ENCODE measurements around the gene SGSM2.

Gene SGSM2

GRCh38 chr17:2397247-2398171 is 60.2 kb downstream of the SGSM2 start:
- DNase-seq (ENCODE audit: extremely low read depth in 1 of 2, low read depth in 1 of 2): no peak

- DNase-seq (ENCODE audit: extremely low read depth in 1 of 2, low read depth in 1 of 2): no peak
These were observed 60.9 kb downstream of the SGSM2 start for GRCh38 chr17:2398182-2398581.

GRCh38 chr17:2398655-2399571 is 61.6 kb downstream of the SGSM2 start:
- peak; percentile 29 to 32 for DNase-seq (ENCODE audit: extremely low read depth in 1 of 2, low read depth in 1 of 2)

- DNase-seq (ENCODE audit: extremely low read depth in 1 of 2, low read depth in 1 of 2): peak; percentile 61 to 89
These were observed 62.5 kb downstream of the SGSM2 start for GRCh38 chr17:2399572-2400473.

GRCh38 chr17:2400474-2400866 is 63.2 kb downstream of the SGSM2 start:
- no peak for DNase-seq (ENCODE audit: extremely low read depth in 1 of 2, low read depth in 1 of 2)

- DNase-seq (ENCODE audit: extremely low read depth in 1 of 2, low read depth in 1 of 2): peak; percentile 78 to 90
These were observed 63.6 kb downstream of the SGSM2 start, which contains the start of gene MNT for GRCh38 chr17:2400877-2401425. TSS of gene MNT (minus strand) at chr17:2401060. CDS start at chr17:2400712, 348 bp downstream.

- peak; percentile 98 for DNase-seq (ENCODE audit: extremely low read depth in 1 of 2, low read depth in 1 of 2)
These were observed 64.3 kb downstream of the SGSM2 start for GRCh38 chr17:2401426-2402221.

GRCh38 chr17:2402544-2402943 is 65.2 kb downstream of the SGSM2 start:
- no peak for DNase-seq (ENCODE audit: extremely low read depth in 1 of 2, low read depth in 1 of 2)

GRCh38 chr17:2403044-2403443 is 65.7 kb downstream of the SGSM2 start:
- no peak for DNase-seq (ENCODE audit: extremely low read depth in 1 of 2, low read depth in 1 of 2)

GRCh38 chr17:2405247-2405926 is 68.1 kb downstream of the SGSM2 start:
- DNase-seq (ENCODE audit: extremely low read depth in 1 of 2, low read depth in 1 of 2): no peak

- DNase-seq (ENCODE audit: extremely low read depth in 1 of 2, low read depth in 1 of 2): no peak
These were observed 69.1 kb downstream of the SGSM2 start for GRCh38 chr17:2406271-2406902.

- no peak for DNase-seq (ENCODE audit: extremely low read depth in 1 of 2, low read depth in 1 of 2)
These were observed 69.8 kb downstream of the SGSM2 start for GRCh38 chr17:2406903-2407790.

- DNase-seq (ENCODE audit: extremely low read depth in 1 of 2, low read depth in 1 of 2): no peak
These were observed 73.7 kb downstream of the SGSM2 start for GRCh38 chr17:2410951-2411350.

GRCh38 chr17:2412561-2413021 is 75.3 kb downstream of the SGSM2 start:
- no peak for DNase-seq (ENCODE audit: extremely low read depth in 1 of 2, low read depth in 1 of 2)

GRCh38 chr17:2414446-2415064 is 77.3 kb downstream of the SGSM2 start:
- no peak for DNase-seq (ENCODE audit: extremely low read depth in 1 of 2, low read depth in 1 of 2)

- no peak for DNase-seq (ENCODE audit: extremely low read depth in 1 of 2, low read depth in 1 of 2)
These were observed 77.8 kb downstream of the SGSM2 start for GRCh38 chr17:2415081-2415480.

Data from activated CD8-positive, alpha-beta memory T cell treated with anti-CD3 and anti-CD28 coated beads for 1 hour (primary cell).